ENCODE results near the gene TCEA3. TPM values are rescaled to one million over a fixed set of nuclear protein-coding genes. Genes with fewer than 3 reads are reported as not detected.

The TCEA3 gene
- total RNA-seq, 1 experiment from 2014 or later: 0.72 TPM

- no peak for DNase-seq (ENCODE audit: low spot score)
Observed at GRCh38 chr1:23446661-23447310, 22.2 kb upstream of the TCEA3 start.

- DNase-seq (ENCODE audit: low spot score): no peak
Observed at GRCh38 chr1:23444596-23445390, 20.2 kb upstream of the TCEA3 start.

- DNase-seq (ENCODE audit: low spot score): peak; percentile 36
Observed at GRCh38 chr1:23444104-23444533, 19.6 kb upstream of the TCEA3 start.

- no peak for DNase-seq (ENCODE audit: low spot score)
Observed at GRCh38 chr1:23442751-23443150, 18.2 kb upstream of the TCEA3 start.

- DNase-seq (ENCODE audit: low spot score): no peak
Observed at GRCh38 chr1:23441446-23442148, 17.0 kb upstream of the TCEA3 start.

GRCh38 chr1:23438545-23438944 is 14.0 kb upstream of the TCEA3 start:
- DNase-seq (ENCODE audit: low spot score): no peak

- no peak for DNase-seq (ENCODE audit: low spot score)
Observed at GRCh38 chr1:23437355-23437664, 12.8 kb upstream of the TCEA3 start.

- no peak for DNase-seq (ENCODE audit: low spot score)
Observed at GRCh38 chr1:23436520-23437354, 12.2 kb upstream of the TCEA3 start.

- DNase-seq (ENCODE audit: low spot score): no peak
Observed at GRCh38 chr1:23434260-23434775, 9.8 kb upstream of the TCEA3 start.

GRCh38 chr1:23433122-23433521 is 8.6 kb upstream of the TCEA3 start:
- no peak for DNase-seq (ENCODE audit: low spot score)

- DNase-seq (ENCODE audit: low spot score): no peak
Observed at GRCh38 chr1:23431431-23431830, 6.9 kb upstream of the TCEA3 start.

GRCh38 chr1:23430803-23431202 is 6.3 kb upstream of the TCEA3 start:
- no peak for DNase-seq (ENCODE audit: low spot score)

GRCh38 chr1:23428136-23428905 is 3.8 kb upstream of the TCEA3 start:
- no peak for DNase-seq (ENCODE audit: low spot score)

GRCh38 chr1:23427550-23427949 is 3.0 kb upstream of the TCEA3 start:
- DNase-seq (ENCODE audit: low spot score): no peak

GRCh38 chr1:23426828-23427227 is 2.3 kb upstream of the TCEA3 start:
- DNase-seq (ENCODE audit: low spot score): no peak

GRCh38 chr1:23425193-23425494 is 596 bp upstream of the TCEA3 start:
- no peak for DNase-seq (ENCODE audit: low spot score)

- DNase-seq (ENCODE audit: low spot score): no peak
Observed at GRCh38 chr1:23423415-23424292, 894 bp downstream of the TCEA3 start.

- DNase-seq (ENCODE audit: low spot score): no peak
Observed at GRCh38 chr1:23422941-23423340, 1.6 kb downstream of the TCEA3 start.

GRCh38 chr1:23422241-23422877 is 2.2 kb downstream of the TCEA3 start:
- peak; percentile 39 for DNase-seq (ENCODE audit: low spot score)

Measured in H4 (cell line).